ENCODE data around the gene ARHGEF25. TPM values are rescaled to one million over a fixed set of nuclear protein-coding genes. Genes with fewer than 3 reads are reported as not detected.
"Not testable (repeated sequence)": the region's sequence is repeated elsewhere in the genome, so short reads cannot be mapped to it uniquely, and the experiment has no call there.

The ARHGEF25 gene
- total RNA-seq, 1 experiment from 2014 or later: 5.2 TPM

- Mint-ChIP-seq H3K36me3 (ENCODE audit: insufficient read depth, unreplicated experiment) (peaks cover 7% of the 10 kb centered on the region), H3K9me3 (ENCODE audit: unreplicated experiment) (no peaks in the 10 kb centered on the region), H3K27me3 (ENCODE audit: insufficient read depth, unreplicated experiment) (peaks cover 4% of the 10 kb centered on the region), H3K4me1 (ENCODE audit: low read depth, unreplicated experiment) (peaks cover 14% of the 10 kb centered on the region), H3K27ac (ENCODE audit: unreplicated experiment) (no peak overlapping the region), H3K4me3 (ENCODE audit: unreplicated experiment) (no peak overlapping the region)
- H3K4me1 ChIP-seq: peaks cover 4% of the 10 kb centered on the region; the same call in 1 of the 2 replicates
- no peak overlapping the region for H3K4me3 ChIP-seq (ENCODE audit: low read depth, low read length)
- DNase-seq: no peak
- BruUV-seq (replicated peaks): no TSS peak
- no peaks in the 10 kb centered on the region for H3K36me3 ChIP-seq (ENCODE audit: control insufficient read depth, insufficient read depth, low read length)
- CTCF ChIA-PET: no interaction called here
- intact Hi-C loops (cut with micrococcal nuclease; ENCODE audit: unreplicated experiment): no loop called here
- no peaks in the 10 kb centered on the region for H3K9me3 ChIP-seq
- H3K27me3 ChIP-seq (replicated peaks; ENCODE audit: control insufficient read depth, insufficient read depth, low read length): no peaks in the 10 kb centered on the region
- POLR2A ChIA-PET: no interaction called here
- no peak for TF ChIP-seq CTCF (IDR thresholded peaks at IDR 0.05; ENCODE audit: insufficient read depth in 1 of 2, low read depth in 1 of 2, low read length in 1 of 2, severe bottlenecking in 1 of 2, unreplicated experiment in 1 of 2)
These were observed 25.1 kb upstream of the ARHGEF25 start for GRCh38 chr12:57586128-57586527.

GRCh38 chr12:57586832-57587429 lies 24.3 kb upstream of the ARHGEF25 start:
- BruUV-seq (replicated peaks): no TSS peak
- Histone ChIP-seq H3K27me3 (replicated peaks; ENCODE audit: control insufficient read depth, insufficient read depth, low read length) (no peaks in the 10 kb centered on the region), H3K4me3 (ENCODE audit: low read depth, low read length) (no peak overlapping the region), H3K9me3 (no peaks in the 10 kb centered on the region), H3K36me3 (ENCODE audit: control insufficient read depth, insufficient read depth, low read length) (no peaks in the 10 kb centered on the region), H3K4me1 (peaks cover 4% of the 10 kb centered on the region; the same call in 1 of the 2 replicates)
- peaks cover 4% of the 10 kb centered on the region for H3K27me3 Mint-ChIP-seq (ENCODE audit: insufficient read depth, unreplicated experiment)
- H3K4me3 Mint-ChIP-seq (ENCODE audit: unreplicated experiment): no peak overlapping the region
- H3K4me1 Mint-ChIP-seq (ENCODE audit: low read depth, unreplicated experiment): peaks cover 16% of the 10 kb centered on the region
- no peaks in the 10 kb centered on the region for H3K9me3 Mint-ChIP-seq (ENCODE audit: unreplicated experiment)
- DNase-seq: no peak
- TF ChIP-seq CTCF (IDR thresholded peaks at IDR 0.05; ENCODE audit: insufficient read depth in 1 of 2, low read depth in 1 of 2, low read length in 1 of 2, severe bottlenecking in 1 of 2, unreplicated experiment in 1 of 2): no peak
- H3K36me3 Mint-ChIP-seq (ENCODE audit: insufficient read depth, unreplicated experiment): peaks cover 13% of the 10 kb centered on the region
- ChIA-PET POLR2A (no interaction called here), CTCF (no interaction called here)
- intact Hi-C loops (cut with micrococcal nuclease; ENCODE audit: unreplicated experiment): no loop called here
- H3K27ac Mint-ChIP-seq (ENCODE audit: unreplicated experiment): no peak overlapping the region

GRCh38 chr12:57588951-57589610 lies 22.2 kb upstream of the ARHGEF25 start:
- CTCF ChIA-PET: interaction anchor here (0.6 kb wide), 1 partner anchor 221 kb away, joined by 3 read pairs; no protein-coding TSS in a partner anchor
- Mint-ChIP-seq H3K4me1 (ENCODE audit: low read depth, unreplicated experiment) (peaks cover 19% of the 10 kb centered on the region), H3K36me3 (ENCODE audit: insufficient read depth, unreplicated experiment) (peaks cover 14% of the 10 kb centered on the region)
- H3K36me3 ChIP-seq (ENCODE audit: control insufficient read depth, insufficient read depth, low read length); H3K27ac Mint-ChIP-seq (ENCODE audit: unreplicated experiment); POLR2A ChIA-PET; H3K4me3 Mint-ChIP-seq (ENCODE audit: unreplicated experiment); intact Hi-C loops (cut with micrococcal nuclease; ENCODE audit: unreplicated experiment); BruUV-seq (replicated peaks); H3K27me3 Mint-ChIP-seq (ENCODE audit: insufficient read depth, unreplicated experiment); H3K27me3 ChIP-seq (replicated peaks; ENCODE audit: control insufficient read depth, insufficient read depth, low read length); H3K9me3 ChIP-seq; DNase-seq; H3K9me3 Mint-ChIP-seq (ENCODE audit: unreplicated experiment); H3K4me3 ChIP-seq (ENCODE audit: low read depth, low read length): not testable (repeated sequence)
- H3K4me1 ChIP-seq: peaks cover 12% of the 10 kb centered on the region; the same call in 1 of the 2 replicates

Measured in Caco-2 (cell line).